Measurements from ENCODE around the gene INSR. TPM values are rescaled to one million over a fixed set of nuclear protein-coding genes. Genes with fewer than 3 reads are reported as not detected.

INSR gene
- total and polyA plus RNA-seq, 2 donors (not counting 3 experiments of a cell fraction or from before 2014, with no cell fraction given): 4.9 to 19.5 TPM

DNA sequence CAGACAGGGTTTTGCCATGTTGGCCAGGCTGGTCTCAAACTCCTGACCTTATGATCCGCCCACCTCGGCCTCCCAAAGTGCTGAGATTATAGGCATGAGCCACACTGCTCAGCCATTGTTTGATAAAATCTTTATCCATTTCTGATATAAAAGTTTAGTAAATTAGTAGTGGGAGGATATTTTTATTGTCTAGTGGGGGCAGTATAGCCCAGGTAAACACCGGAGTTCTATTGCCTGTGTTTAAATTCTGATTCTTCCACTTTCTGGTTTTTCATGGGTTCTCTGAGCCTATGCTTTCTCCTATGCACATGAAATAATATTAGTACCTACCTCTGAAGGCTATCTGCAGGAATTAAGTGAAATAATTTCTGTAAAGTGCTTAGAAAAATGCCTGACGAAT lies 34.4 kb upstream of the INSR start:
- dilution Hi-C loops (cut with MboI; ENCODE audit: extremely low pct_ligation_motif_present, low sequenced_read_pairs): no loop called here
- BruUV-seq (replicated peaks): no TSS peak

More for the DNA sequence above, 34.4 kb upstream of the INSR start:
- H3K27ac ChIP-seq (ENCODE audit: insufficient read depth, low read depth, low read length): no peak overlapping the region
- intact Hi-C loops (cut with micrococcal nuclease): no loop called here
- no peaks in the 10 kb centered on the region for H3K4me1 ChIP-seq (ENCODE audit: control insufficient read depth, extremely low read depth, insufficient read depth, low read length)
- H3K36me3 ChIP-seq (ENCODE audit: control insufficient read depth in 2 of 2, extremely low read depth in 1 of 2, insufficient read depth in 2 of 2, low read length in 2 of 2): no peaks in the 10 kb centered on the region
- H3K4me3 ChIP-seq (replicated peaks in 1 of 3; ENCODE audit: insufficient read depth in 1 of 3, low read depth in 1 of 3, low read length in 3 of 3): no peak overlapping the region
- no peaks in the 10 kb centered on the region for H3K9me3 ChIP-seq (replicated peaks; ENCODE audit: control insufficient read depth, insufficient read depth, low read length)
- no peak for FAIRE-seq
- POLR2A ChIA-PET: no interaction called here
- no peaks in the 10 kb centered on the region for H4K20me1 ChIP-seq (replicated peaks; ENCODE audit: control insufficient read depth, extremely low read depth, insufficient read depth, low read length)
- no peak overlapping the region for H3K4me2 ChIP-seq (ENCODE audit: insufficient read depth, low read length)
- no peaks in the 10 kb centered on the region for H3K79me2 ChIP-seq (ENCODE audit: control insufficient read depth, insufficient read depth, low read length)
- CTCF ChIA-PET: interaction anchor here (1.9 kb wide), 1 partner anchor 180 kb away, joined by 8 read pairs; no protein-coding TSS in a partner anchor
- no peak for DNase-seq (ENCODE audit: low read depth, low spot score)
- H3K9ac ChIP-seq (replicated peaks; ENCODE audit: extremely low read depth, insufficient read depth, low read length): no peak overlapping the region
- H3K27me3 ChIP-seq (ENCODE audit: control insufficient read depth in 2 of 2, insufficient read depth in 2 of 2, low read length in 2 of 2): no peaks in the 10 kb centered on the region
- no peaks in the 10 kb centered on the region for H3K9me1 ChIP-seq (replicated peaks; ENCODE audit: control insufficient read depth, extremely low read depth, insufficient read depth, low read length)
- TF ChIP-seq MYC (IDR thresholded peaks at IDR 0.05; ENCODE audit: low read depth, low read length) (no peak), FOS (IDR thresholded peaks at IDR 0.05; ENCODE audit: borderline replicate concordance, insufficient read depth, low read length) (no peak), GATA2 (IDR thresholded peaks at IDR 0.05; ENCODE audit: insufficient read depth, insufficient read length, low read depth, low read length) (no peak), POLR2AphosphoS5 (IDR thresholded peaks at IDR 0.05; ENCODE audit: insufficient read depth, low read depth, low read length) (no peak), POLR2A (IDR thresholded peaks at IDR 0.05; ENCODE audit: low read depth, low read length) (no peak), EZH2 (IDR thresholded peaks at IDR 0.05; ENCODE audit: borderline replicate concordance, low read depth, low read length, severe bottlenecking) (no peak), JUN (IDR thresholded peaks at IDR 0.05; ENCODE audit: borderline replicate concordance, insufficient read depth, insufficient read length, low read depth) (no peak)
- TF ChIP-seq, protein P1, sequence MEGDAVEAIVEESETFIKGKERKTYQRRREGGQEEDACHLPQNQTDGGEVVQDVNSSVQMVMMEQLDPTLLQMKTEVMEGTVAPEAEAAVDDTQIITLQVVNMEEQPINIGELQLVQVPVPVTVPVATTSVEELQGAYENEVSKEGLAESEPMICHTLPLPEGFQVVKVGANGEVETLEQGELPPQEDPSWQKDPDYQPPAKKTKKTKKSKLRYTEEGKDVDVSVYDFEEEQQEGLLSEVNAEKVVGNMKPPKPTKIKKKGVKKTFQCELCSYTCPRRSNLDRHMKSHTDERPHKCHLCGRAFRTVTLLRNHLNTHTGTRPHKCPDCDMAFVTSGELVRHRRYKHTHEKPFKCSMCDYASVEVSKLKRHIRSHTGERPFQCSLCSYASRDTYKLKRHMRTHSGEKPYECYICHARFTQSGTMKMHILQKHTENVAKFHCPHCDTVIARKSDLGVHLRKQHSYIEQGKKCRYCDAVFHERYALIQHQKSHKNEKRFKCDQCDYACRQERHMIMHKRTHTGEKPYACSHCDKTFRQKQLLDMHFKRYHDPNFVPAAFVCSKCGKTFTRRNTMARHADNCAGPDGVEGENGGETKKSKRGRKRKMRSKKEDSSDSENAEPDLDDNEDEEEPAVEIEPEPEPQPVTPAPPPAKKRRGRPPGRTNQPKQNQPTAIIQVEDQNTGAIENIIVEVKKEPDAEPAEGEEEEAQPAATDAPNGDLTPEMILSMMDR (IDR thresholded peaks at IDR 0.05; ENCODE audit: extremely low read depth in 1 of 2, insufficient read depth in 1 of 2, low read depth in 1 of 2, low read length in 2 of 2): no peak
- TF ChIP-seq, protein P2, sequence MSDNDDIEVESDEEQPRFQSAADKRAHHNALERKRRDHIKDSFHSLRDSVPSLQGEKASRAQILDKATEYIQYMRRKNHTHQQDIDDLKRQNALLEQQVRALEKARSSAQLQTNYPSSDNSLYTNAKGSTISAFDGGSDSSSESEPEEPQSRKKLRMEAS (IDR thresholded peaks at IDR 0.05; ENCODE audit: insufficient read depth, insufficient read length): no peak
- H2AFZ ChIP-seq (ENCODE audit: low read depth, low read length): no peak overlapping the region

Measured in endothelial cell of umbilical vein (primary cell).